Measurements from ENCODE around the gene C1orf21. TPM values are rescaled to one million over a fixed set of nuclear protein-coding genes. Genes with fewer than 3 reads are reported as not detected.

Gene C1orf21
- total RNA-seq, 1 donor from 2014 or later = 33.1 TPM

DNA sequence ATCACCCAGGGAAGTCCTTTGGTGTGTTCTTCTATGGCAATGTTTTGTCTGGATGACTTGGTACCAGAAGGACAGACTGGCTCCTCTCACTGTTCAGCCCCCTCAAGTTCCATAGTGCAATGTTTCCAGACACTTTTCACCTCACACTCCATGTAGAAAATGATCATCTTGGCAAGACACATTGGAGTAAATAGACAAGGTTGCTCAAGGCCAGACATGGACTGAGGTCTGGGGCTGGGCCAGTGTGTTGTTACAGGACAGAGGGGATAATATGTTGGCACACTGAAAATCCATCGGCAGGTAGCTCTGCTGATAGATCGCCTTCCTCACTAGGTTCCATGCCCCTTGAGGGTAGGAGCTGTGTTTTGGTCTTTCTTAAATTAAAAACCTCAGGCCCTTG lies 51.5 kb downstream of the C1orf21 start:
- Mint-ChIP-seq H3K27me3 (ENCODE audit: low read depth) (no peaks in the 10 kb centered on the region), H3K36me3 (peaks cover 5% of the 10 kb centered on the region), H3K27ac (no peak overlapping the region)

GRCh38 chr1:184442260-184442659 lies 55.4 kb downstream of the C1orf21 start:
- H3K36me3 Mint-ChIP-seq = peaks cover 5% of the 10 kb centered on the region
- peaks cover 24% of the 10 kb centered on the region for H3K4me1 Mint-ChIP-seq
- H3K27me3 Mint-ChIP-seq (ENCODE audit: low read depth) = no peaks in the 10 kb centered on the region
- TF ChIP-seq CTCF (IDR thresholded peaks at IDR 0.05; ENCODE audit: unreplicated experiment) = no peak
- H3K9me3 Mint-ChIP-seq = peaks cover 3% of the 10 kb centered on the region
- H3K27ac Mint-ChIP-seq = no peak overlapping the region
- DNase-seq (ENCODE audit: low spot score in 2 of 2, unreplicated experiment in 2 of 2) = no peak
- H3K4me3 Mint-ChIP-seq = no peak overlapping the region

More for the DNA sequence above, 51.5 kb downstream of the C1orf21 start:
- peaks cover 16% of the 10 kb centered on the region for H3K4me1 Mint-ChIP-seq
- H3K9me3 Mint-ChIP-seq = peaks cover 3% of the 10 kb centered on the region
- H3K4me3 Mint-ChIP-seq = no peak overlapping the region
- DNase-seq (ENCODE audit: low spot score in 2 of 2, unreplicated experiment in 2 of 2) = no peak
- TF ChIP-seq CTCF (IDR thresholded peaks at IDR 0.05; ENCODE audit: unreplicated experiment) = no peak

DNA sequence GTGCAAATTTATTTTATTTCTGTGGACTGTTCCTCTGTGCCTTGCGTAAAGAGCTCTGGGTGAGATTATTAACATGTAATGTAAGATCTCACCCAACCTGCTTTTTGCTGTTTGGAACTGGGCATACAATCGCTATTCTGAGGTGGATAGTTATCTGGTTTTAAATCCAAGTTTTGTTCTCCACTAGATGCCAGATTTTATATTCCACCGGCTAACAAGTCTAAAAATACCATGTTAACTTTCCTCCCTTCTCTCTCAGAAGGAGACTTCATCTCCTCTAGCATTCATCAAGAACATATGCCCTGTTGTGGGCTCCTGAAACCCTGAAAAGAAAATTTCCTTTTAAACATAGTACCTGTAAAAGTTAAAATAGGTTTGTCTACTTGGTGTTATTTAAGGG lies 56.4 kb downstream of the C1orf21 start:
- no peak overlapping the region for H3K4me3 Mint-ChIP-seq
- peak overlapping the region; percentile 18 for H3K27ac Mint-ChIP-seq
- H3K36me3 Mint-ChIP-seq = peaks cover 5% of the 10 kb centered on the region
- H3K4me1 Mint-ChIP-seq = peaks cover 24% of the 10 kb centered on the region
- peaks cover 3% of the 10 kb centered on the region for H3K9me3 Mint-ChIP-seq
- H3K27me3 Mint-ChIP-seq (ENCODE audit: low read depth) = no peaks in the 10 kb centered on the region
- no peak for TF ChIP-seq CTCF (IDR thresholded peaks at IDR 0.05; ENCODE audit: unreplicated experiment)
- no peak for DNase-seq (ENCODE audit: low spot score in 2 of 2, unreplicated experiment in 2 of 2)

GRCh38 chr1:184443624-184444023 lies 56.8 kb downstream of the C1orf21 start:
- peaks cover 3% of the 10 kb centered on the region for H3K36me3 Mint-ChIP-seq
- TF ChIP-seq CTCF (IDR thresholded peaks at IDR 0.05; ENCODE audit: unreplicated experiment) = no peak
- H3K27ac Mint-ChIP-seq = no peak overlapping the region
- peaks cover 24% of the 10 kb centered on the region for H3K4me1 Mint-ChIP-seq
- H3K27me3 Mint-ChIP-seq (ENCODE audit: low read depth) = no peaks in the 10 kb centered on the region
- H3K9me3 Mint-ChIP-seq = peaks cover 3% of the 10 kb centered on the region
- DNase-seq (ENCODE audit: low spot score in 2 of 2, unreplicated experiment in 2 of 2) = no peak
- H3K4me3 Mint-ChIP-seq = no peak overlapping the region

GRCh38 chr1:184445997-184446396 lies 59.2 kb downstream of the C1orf21 start:
- Mint-ChIP-seq H3K9me3 (no peaks in the 10 kb centered on the region), H3K27me3 (ENCODE audit: low read depth) (no peaks in the 10 kb centered on the region), H3K27ac (no peak overlapping the region), H3K4me1 (peaks cover 23% of the 10 kb centered on the region), H3K36me3 (no peaks in the 10 kb centered on the region), H3K4me3 (no peak overlapping the region)
- TF ChIP-seq CTCF (IDR thresholded peaks at IDR 0.05; ENCODE audit: unreplicated experiment) = no peak
- DNase-seq (ENCODE audit: low spot score in 2 of 2, unreplicated experiment in 2 of 2) = no peak

DNA sequence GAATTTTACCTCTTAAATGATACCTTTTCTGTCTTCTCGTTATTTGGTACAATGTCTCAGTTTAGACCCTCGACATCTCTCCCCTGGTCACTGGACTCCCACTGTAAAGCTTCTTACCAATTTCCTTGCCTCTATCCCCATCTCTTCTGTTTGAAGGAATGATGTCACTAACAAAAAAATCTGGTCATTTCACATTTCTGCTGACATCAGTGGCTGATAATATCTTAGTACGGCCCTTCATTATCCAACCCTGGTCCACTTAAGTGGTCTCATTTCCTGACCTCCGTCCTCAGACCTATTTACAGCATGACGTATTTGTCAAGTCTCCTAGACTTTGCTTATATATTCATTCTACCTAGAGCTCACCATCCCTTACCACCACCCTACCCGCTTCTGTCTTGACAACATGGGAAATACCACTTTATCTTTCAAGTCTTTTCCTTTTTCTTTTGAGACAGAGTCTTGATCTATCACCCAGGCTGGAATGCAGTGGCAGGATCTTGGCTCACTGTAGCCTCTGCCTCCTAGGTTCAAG lies 60.9 kb downstream of the C1orf21 start:
- Mint-ChIP-seq H3K4me1 (peaks cover 14% of the 10 kb centered on the region), H3K27me3 (ENCODE audit: low read depth) (no peaks in the 10 kb centered on the region), H3K4me3 (no peak overlapping the region), H3K9me3 (no peaks in the 10 kb centered on the region), H3K36me3 (no peaks in the 10 kb centered on the region), H3K27ac (no peak overlapping the region)
- DNase-seq (ENCODE audit: low spot score in 2 of 2, unreplicated experiment in 2 of 2) = no peak
- TF ChIP-seq CTCF (IDR thresholded peaks at IDR 0.05; ENCODE audit: unreplicated experiment) = no peak

Data from mesothelial cell of epicardium (in vitro differentiated cells).